Calu3 (cell line): ENCODE results near the gene TFAP2E. TPM values are rescaled to one million over a fixed set of nuclear protein-coding genes. Genes with fewer than 3 reads are reported as not detected.

Experiments used
- BruUV-seq: library from RNA; stranded (reverse); fragments of 400-500 nt; replicated peaks from 2 replicates; lab custom pipeline; 2021; lab: Mats Ljungman, UMichigan
- CTCF ChIA-PET: fragments of 300-600 bp; sonication (Branson Sonifier 250); formaldehyde crosslinking; loops from one replicate; lab custom pipeline; 2022; ENCODE audit warnings: antibody characterized with exemption; lab: Charles Lee
- DNase-seq: peaks from one replicate; pipeline ENCODE4 v3.0.0; 2022
- H3K27ac Mint-ChIP-seq: one replicate; pipeline ENCODE4 v1.8.0; 2022; ENCODE audit warnings: mixed read lengths; ENCODE audit not compliant: unreplicated experiment
- H3K27me3 Mint-ChIP-seq: one replicate; pipeline ENCODE4 v1.8.0; 2022; ENCODE audit warnings: mixed read lengths; ENCODE audit not compliant: unreplicated experiment
- H3K36me3 Mint-ChIP-seq: one replicate; pipeline ENCODE4 v1.8.0; 2022; ENCODE audit warnings: mild to moderate bottlenecking, moderate library complexity, mixed read lengths; ENCODE audit not compliant: insufficient read depth, unreplicated experiment
- H3K4me1 Mint-ChIP-seq: one replicate; pipeline ENCODE4 v1.8.0; 2022; ENCODE audit warnings: mild to moderate bottlenecking, low read depth, mixed read lengths; ENCODE audit not compliant: unreplicated experiment
- H3K4me3 Mint-ChIP-seq: one replicate; pipeline ENCODE4 v1.8.0; 2022; ENCODE audit warnings: mild to moderate bottlenecking, low read depth, moderate library complexity, mixed read lengths; ENCODE audit not compliant: unreplicated experiment
- H3K9me3 Mint-ChIP-seq: one replicate; pipeline ENCODE4 v1.8.0; 2022; ENCODE audit warnings: low read depth, mixed read lengths; ENCODE audit not compliant: unreplicated experiment
- intact Hi-C: fragments of 100-400 bp; cut with micrococcal nuclease; formaldehyde crosslinking; loops from one replicate; pipeline ENCODE4 v1.10.0; 2022; ENCODE audit not compliant: unreplicated experiment
- total RNA-seq: library from RNA; stranded (reverse); gene quantifications from 2 replicates; pipeline ENCODE4 v1.2.3, GENCODE V29; 2022
- TF ChIP-seq, protein P1 (sequence below): fragments of 200-600 bp; IDR thresholded peaks from one replicate; pipeline ENCODE4 v1.8.0; 2022; ENCODE audit warnings: antibody characterized with exemption; ENCODE audit not compliant: unreplicated experiment

The TFAP2E gene
- total RNA-seq, 1 experiment from 2014 or later, result 0.26 TPM

DNA sequence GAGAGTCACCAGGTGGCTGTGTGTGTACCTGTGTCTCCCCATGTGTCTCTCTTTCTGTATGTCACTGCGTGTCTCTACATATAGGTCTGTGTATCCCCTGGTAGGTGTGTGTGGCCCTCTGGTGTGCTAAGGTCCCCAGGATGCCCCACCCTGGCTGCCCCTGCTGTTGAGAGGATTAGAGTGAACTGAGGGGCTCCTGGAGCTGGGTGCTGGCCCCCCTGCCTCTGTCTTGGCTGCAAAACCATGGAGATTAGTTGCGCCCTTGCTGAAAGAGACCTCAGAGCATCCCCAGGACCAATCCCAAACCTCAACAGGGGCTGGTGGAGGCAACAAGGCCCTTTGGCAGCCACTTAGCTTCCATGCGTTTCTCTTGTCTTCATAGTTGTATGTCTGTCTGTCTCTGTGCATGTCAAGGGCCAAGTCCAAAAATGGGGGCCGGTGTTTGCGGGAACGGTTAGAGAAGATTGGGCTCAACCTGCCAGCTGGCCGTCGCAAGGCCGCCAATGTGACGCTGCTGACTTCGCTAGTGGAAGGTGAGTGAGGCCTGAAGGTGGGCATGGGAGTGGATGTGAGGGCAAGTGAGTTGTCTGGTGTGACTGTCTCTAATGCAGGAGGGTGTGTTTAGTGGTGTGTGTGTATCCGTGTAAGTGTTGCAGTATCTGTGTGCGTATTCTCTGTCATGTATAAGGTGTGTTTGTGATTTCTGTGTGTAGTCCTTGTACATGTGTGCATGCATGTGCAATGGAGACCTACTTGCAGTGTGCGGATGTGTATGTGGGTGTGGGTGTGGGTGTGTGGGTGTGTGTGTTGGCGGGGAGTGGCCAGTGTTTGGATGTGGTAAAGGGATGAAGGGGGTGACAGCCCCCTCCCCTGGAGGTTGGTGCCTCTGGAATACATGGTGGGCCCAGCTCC, 16.7 kb downstream of the TFAP2E start:
- H3K27ac Mint-ChIP-seq, result no peak overlapping the region
- no peak for DNase-seq
- TF ChIP-seq, protein P1, sequence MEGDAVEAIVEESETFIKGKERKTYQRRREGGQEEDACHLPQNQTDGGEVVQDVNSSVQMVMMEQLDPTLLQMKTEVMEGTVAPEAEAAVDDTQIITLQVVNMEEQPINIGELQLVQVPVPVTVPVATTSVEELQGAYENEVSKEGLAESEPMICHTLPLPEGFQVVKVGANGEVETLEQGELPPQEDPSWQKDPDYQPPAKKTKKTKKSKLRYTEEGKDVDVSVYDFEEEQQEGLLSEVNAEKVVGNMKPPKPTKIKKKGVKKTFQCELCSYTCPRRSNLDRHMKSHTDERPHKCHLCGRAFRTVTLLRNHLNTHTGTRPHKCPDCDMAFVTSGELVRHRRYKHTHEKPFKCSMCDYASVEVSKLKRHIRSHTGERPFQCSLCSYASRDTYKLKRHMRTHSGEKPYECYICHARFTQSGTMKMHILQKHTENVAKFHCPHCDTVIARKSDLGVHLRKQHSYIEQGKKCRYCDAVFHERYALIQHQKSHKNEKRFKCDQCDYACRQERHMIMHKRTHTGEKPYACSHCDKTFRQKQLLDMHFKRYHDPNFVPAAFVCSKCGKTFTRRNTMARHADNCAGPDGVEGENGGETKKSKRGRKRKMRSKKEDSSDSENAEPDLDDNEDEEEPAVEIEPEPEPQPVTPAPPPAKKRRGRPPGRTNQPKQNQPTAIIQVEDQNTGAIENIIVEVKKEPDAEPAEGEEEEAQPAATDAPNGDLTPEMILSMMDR, result no peak
- H3K4me1 Mint-ChIP-seq, result no peaks in the 10 kb centered on the region
- intact Hi-C loops, result no loop called here
- CTCF ChIA-PET, result no interaction called here
- H3K9me3 Mint-ChIP-seq, result no peaks in the 10 kb centered on the region
- BruUV-seq, result no TSS peak
- H3K4me3 Mint-ChIP-seq, result no peak overlapping the region
- H3K27me3 Mint-ChIP-seq, result no peaks in the 10 kb centered on the region
- peaks cover 4% of the 10 kb centered on the region for H3K36me3 Mint-ChIP-seq

DNA sequence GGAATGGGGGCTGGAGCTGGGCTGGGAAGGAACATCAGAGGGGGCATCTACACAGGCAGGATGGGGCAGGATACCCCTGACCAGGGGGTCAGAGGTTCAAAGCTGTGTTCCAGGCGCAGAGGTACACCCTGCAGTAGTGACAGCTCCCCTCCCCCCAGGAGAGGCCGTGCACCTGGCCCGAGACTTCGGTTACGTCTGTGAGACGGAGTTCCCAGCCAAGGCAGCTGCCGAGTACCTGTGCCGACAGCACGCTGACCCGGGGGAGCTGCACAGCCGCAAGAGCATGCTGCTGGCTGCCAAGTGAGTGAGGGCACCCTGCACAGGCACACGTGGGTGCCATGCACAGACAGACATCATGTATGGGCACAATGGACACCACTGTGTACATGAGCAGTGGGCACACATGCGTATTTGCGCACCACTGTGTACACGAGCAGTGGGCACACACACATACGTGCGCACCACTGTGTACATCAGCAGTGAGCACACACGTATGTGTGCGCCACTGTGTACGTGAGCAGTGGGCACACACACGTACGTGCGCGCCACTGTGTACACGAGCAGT, 17.4 kb downstream of the TFAP2E start:
- TF ChIP-seq, protein P1, result no peak
- intact Hi-C loops, result no loop called here
- CTCF ChIA-PET, result no interaction called here
- BruUV-seq, result no TSS peak
- no peaks in the 10 kb centered on the region for H3K27me3 Mint-ChIP-seq
- H3K36me3 Mint-ChIP-seq, result peaks cover 4% of the 10 kb centered on the region
- no peaks in the 10 kb centered on the region for H3K4me1 Mint-ChIP-seq
- H3K27ac Mint-ChIP-seq, result no peak overlapping the region
- H3K9me3 Mint-ChIP-seq, result no peaks in the 10 kb centered on the region
- no peak overlapping the region for H3K4me3 Mint-ChIP-seq
- no peak for DNase-seq

DNA sequence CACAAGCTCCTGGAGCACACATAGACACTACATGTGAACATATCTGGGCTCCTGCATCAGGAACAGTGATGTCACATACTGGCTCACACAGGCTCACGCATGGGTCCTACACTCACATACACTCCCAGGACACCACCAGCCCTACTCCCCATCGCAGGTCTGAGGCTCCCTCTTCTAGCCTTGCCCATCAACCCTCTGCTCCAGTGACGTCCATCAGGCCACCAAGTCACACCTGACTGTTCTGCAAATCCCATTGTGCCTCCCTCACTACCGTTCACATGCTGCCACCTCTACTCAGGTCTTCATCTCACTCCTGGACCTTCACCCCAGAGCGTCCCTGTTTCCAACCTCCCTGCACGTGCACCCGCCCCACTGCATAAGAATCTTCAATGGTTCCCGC, 18.1 kb downstream of the TFAP2E start:
- no peaks in the 10 kb centered on the region for H3K4me1 Mint-ChIP-seq
- BruUV-seq, result no TSS peak
- DNase-seq, result no peak
- no peaks in the 10 kb centered on the region for H3K9me3 Mint-ChIP-seq
- intact Hi-C loops, result no loop called here
- H3K27me3 Mint-ChIP-seq, result no peaks in the 10 kb centered on the region
- no peak overlapping the region for H3K4me3 Mint-ChIP-seq
- CTCF ChIA-PET, result no interaction called here
- TF ChIP-seq, protein P1, result no peak
- H3K27ac Mint-ChIP-seq, result no peak overlapping the region
- H3K36me3 Mint-ChIP-seq, result peaks cover 4% of the 10 kb centered on the region

DNA sequence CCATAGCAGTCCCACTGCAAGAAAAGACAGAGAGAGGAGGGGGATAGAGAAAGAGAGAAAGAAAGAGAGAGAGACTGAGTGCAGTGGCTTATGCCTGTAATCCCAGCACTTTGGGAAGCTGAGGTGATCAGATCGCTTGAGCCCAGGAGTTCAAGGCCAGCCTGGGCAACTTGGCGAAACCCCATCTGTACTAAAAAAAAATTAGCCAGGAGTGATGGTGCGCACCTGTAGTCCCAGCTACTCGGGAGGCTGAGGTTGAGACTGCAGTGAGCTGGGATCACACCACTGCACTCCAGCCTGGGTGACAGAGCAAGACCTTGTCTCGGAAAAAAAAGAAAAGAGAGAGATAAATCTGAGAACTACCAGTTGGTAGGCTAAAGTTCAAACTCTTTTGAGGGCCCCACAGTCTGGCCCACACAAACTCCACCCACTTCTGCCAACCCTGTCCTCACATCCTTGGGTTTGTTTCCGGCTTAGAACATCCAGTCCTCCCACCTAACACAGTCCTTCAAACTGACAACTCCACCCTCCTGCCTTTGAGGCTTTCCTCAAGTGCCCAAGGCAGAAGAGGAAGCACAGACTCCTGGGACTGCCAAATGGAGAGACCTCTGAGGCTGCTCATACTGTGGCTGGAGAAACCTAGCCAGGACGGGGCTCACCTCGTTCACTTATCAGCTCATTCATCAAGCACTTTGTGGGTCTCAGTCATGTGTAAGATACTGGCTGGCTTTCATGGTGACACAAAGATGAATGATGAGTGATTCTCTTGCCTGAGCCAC, 20.1 kb downstream of the TFAP2E start:
- H3K27me3 Mint-ChIP-seq, result no peaks in the 10 kb centered on the region
- no peaks in the 10 kb centered on the region for H3K9me3 Mint-ChIP-seq
- no peaks in the 10 kb centered on the region for H3K4me1 Mint-ChIP-seq
- no peak overlapping the region for H3K27ac Mint-ChIP-seq
- CTCF ChIA-PET, result no interaction called here
- intact Hi-C loops, result no loop called here
- H3K36me3 Mint-ChIP-seq, result no peaks in the 10 kb centered on the region
- H3K4me3 Mint-ChIP-seq, result no peak overlapping the region
- TF ChIP-seq, protein P1, result no peak
- TSS peak; percentile 15 for BruUV-seq
- DNase-seq, result no peak
